H9 (cell line): ENCODE measurements around the gene ZKSCAN4. TPM values are rescaled to one million over a fixed set of nuclear protein-coding genes. Genes with fewer than 3 reads are reported as not detected.

ENCODE experiments used
- DNase-seq: peaks from one replicate; pipeline ENCODE4 v3.0.0-alpha.2; 2017
- H2AFZ ChIP-seq: one replicate; pipeline ENCODE4 v1.6.1; 2013; ENCODE audit warnings: mild to moderate bottlenecking, low read length, control low read depth, moderate library complexity
- H2AK5ac ChIP-seq: 2 replicates; pipeline ENCODE4 v1.6.1; 2013; ENCODE audit warnings: low read length, control low read depth, mixed read lengths; ENCODE audit not compliant: insufficient read length
- H2BK120ac ChIP-seq: one replicate; pipeline ENCODE4 v1.6.1; 2013; ENCODE audit warnings: low read depth, mild to moderate bottlenecking, low read length, control low read depth, inconsistent platforms; ENCODE audit not compliant: poor library complexity, severe bottlenecking
- H2BK12ac ChIP-seq: 2 replicates; pipeline ENCODE4 v1.6.1; 2013; ENCODE audit warnings: low read length, control low read depth, mixed read lengths, low read depth; ENCODE audit not compliant: insufficient read length
- H2BK15ac ChIP-seq: 2 replicates; pipeline ENCODE4 v1.6.1; 2013; ENCODE audit warnings: low read depth, low read length, control low read depth
- H2BK20ac ChIP-seq: one replicate; pipeline ENCODE4 v1.6.1; 2013; ENCODE audit warnings: low read depth, mild to moderate bottlenecking, low read length, control low read depth, inconsistent platforms; ENCODE audit not compliant: poor library complexity, severe bottlenecking
- H2BK5ac ChIP-seq: 2 replicates; pipeline ENCODE4 v1.6.1; 2013; ENCODE audit warnings: low read length, control low read depth, mixed read lengths; ENCODE audit not compliant: insufficient read length
- H3K14ac ChIP-seq: 2 replicates; pipeline ENCODE4 v1.6.1; 2013; ENCODE audit warnings: low read length, control low read depth; ENCODE audit not compliant: insufficient read depth
- H3K18ac ChIP-seq: 2 replicates; pipeline ENCODE4 v1.6.1; 2013; ENCODE audit warnings: low read depth, mild to moderate bottlenecking, mixed read lengths, low read length, control low read depth; ENCODE audit not compliant: insufficient read length
- H3K23ac ChIP-seq: 2 replicates; pipeline ENCODE4 v1.6.1; 2013; ENCODE audit warnings: low read length, control low read depth, mixed read lengths, low read depth; ENCODE audit not compliant: insufficient read length
- H3K23me2 ChIP-seq: 2 replicates; pipeline ENCODE4 v1.6.1; 2013; ENCODE audit warnings: low read depth, mild to moderate bottlenecking, mixed read lengths, low read length, control low read depth; ENCODE audit not compliant: insufficient read length, poor library complexity, severe bottlenecking
- H3K27ac ChIP-seq: 2 replicates; pipeline ENCODE4 v1.5.1; 2013; ENCODE audit warnings: low read length, control low read depth, mixed read lengths, low read depth; ENCODE audit not compliant: insufficient read length
- H3K27me3 ChIP-seq: 2 replicates; pipeline ENCODE4 v1.6.1; 2013; ENCODE audit warnings: low read length, control low read depth, inconsistent platforms; ENCODE audit not compliant: insufficient read depth
- H3K4ac ChIP-seq: 2 replicates; pipeline ENCODE4 v1.6.1; 2013; ENCODE audit warnings: low read depth, mild to moderate bottlenecking, control low read depth, inconsistent platforms, low read length, moderate library complexity
- H3K4me1 ChIP-seq: 2 replicates; pipeline ENCODE4 v1.6.1; 2013; ENCODE audit warnings: low read length, control low read depth, inconsistent platforms; ENCODE audit not compliant: insufficient read depth
- H3K4me2 ChIP-seq: 2 replicates; pipeline ENCODE4 v1.6.1; 2013; ENCODE audit warnings: low read length, control low read depth, mixed read lengths; ENCODE audit not compliant: insufficient read length, insufficient read depth
- H3K56ac ChIP-seq: 2 replicates; pipeline ENCODE4 v1.6.1; 2013; ENCODE audit warnings: low read depth, mild to moderate bottlenecking, mixed read lengths, low read length, control low read depth; ENCODE audit not compliant: insufficient read length
- H3K79me1 ChIP-seq: 2 replicates; pipeline ENCODE4 v1.6.1; 2013; ENCODE audit warnings: low read depth, mild to moderate bottlenecking, moderate library complexity, low read length, control low read depth, inconsistent platforms; ENCODE audit not compliant: insufficient read depth, poor library complexity, severe bottlenecking
- H3K79me2 ChIP-seq: 2 replicates; pipeline ENCODE4 v1.6.1; 2013; ENCODE audit warnings: low read length, control low read depth, inconsistent platforms; ENCODE audit not compliant: insufficient read depth
- H3K9ac ChIP-seq: 2 replicates; pipeline ENCODE4 v1.6.1; 2013; ENCODE audit warnings: low read length, control low read depth, mixed read lengths; ENCODE audit not compliant: insufficient read length; ENCODE audit errors: extremely low read depth
- H3K9me3 ChIP-seq: one replicate; pipeline ENCODE4 v1.6.1; 2013; ENCODE audit warnings: low read depth, low read length, inconsistent platforms; ENCODE audit not compliant: control insufficient read depth
- H3T11ph ChIP-seq: one replicate; pipeline ENCODE4 v1.6.1; 2013; ENCODE audit warnings: mild to moderate bottlenecking, low read length, control low read depth, inconsistent platforms
- H4K20me1 ChIP-seq: one replicate; pipeline ENCODE4 v1.6.1; 2013; ENCODE audit not compliant: control insufficient read depth, insufficient read length, insufficient read depth
- H4K5ac ChIP-seq: 2 replicates; pipeline ENCODE4 v1.6.1; 2013; ENCODE audit warnings: low read depth, mild to moderate bottlenecking, mixed read lengths, low read length, control low read depth; ENCODE audit not compliant: insufficient read length
- H4K8ac ChIP-seq: replicated peaks from 2 replicates; pipeline ENCODE4 v1.6.1; 2013; ENCODE audit warnings: low read length, control low read depth, mixed read lengths, low read depth; ENCODE audit not compliant: insufficient read length
- H4K91ac ChIP-seq: 2 replicates; pipeline ENCODE4 v1.6.1; 2013; ENCODE audit warnings: low read depth, mild to moderate bottlenecking, moderate library complexity, mixed read lengths, low read length, control low read depth; ENCODE audit not compliant: insufficient read length
- H3K27ac Mint-ChIP-seq, 3 experiments: 2 replicates in 2 of 3; 3 replicates in 1 of 3; pipeline ENCODE4 v1.8.0; 2020 to 2021; ENCODE audit warnings: mixed read lengths in 3 of 3, mild to moderate bottlenecking in 1 of 3, moderate library complexity in 1 of 3
- H3K27me3 Mint-ChIP-seq: 2 replicates; pipeline ENCODE4 v1.8.0; 2021; ENCODE audit warnings: low read depth, mild to moderate bottlenecking, moderate library complexity, mixed read lengths
- H3K36me3 Mint-ChIP-seq, 3 experiments: 2 replicates in 2 of 3; 3 replicates in 1 of 3; pipeline ENCODE4 v1.8.0; 2020 to 2021; ENCODE audit warnings: low read depth in 3 of 3, mixed read lengths in 3 of 3; ENCODE audit not compliant: insufficient read depth in 1 of 3
- H3K4me1 Mint-ChIP-seq, 2 experiments: 2 replicates each; pipeline ENCODE4 v1.8.0; 2020; ENCODE audit warnings: mixed read lengths in 2 of 2
- H3K4me3 Mint-ChIP-seq, 2 experiments: 2 replicates in 1 of 2; 3 replicates in 1 of 2; pipeline ENCODE4 v1.8.0; 2020 to 2021; ENCODE audit warnings: mild to moderate bottlenecking in 2 of 2, mixed read lengths in 2 of 2, moderate library complexity in 1 of 2
- H3K9me3 Mint-ChIP-seq, 2 experiments: 2 replicates in 1 of 2; 3 replicates in 1 of 2; pipeline ENCODE4 v1.8.0; 2020; ENCODE audit warnings: mild to moderate bottlenecking in 2 of 2, mixed read lengths in 2 of 2, moderate library complexity in 1 of 2
- CTCF ChIP-seq: fragments of 200-600 bp; sonication (generic); conservative IDR thresholded peaks from 3 replicates; pipeline ENCODE4 v1.8.0; 2021; ENCODE audit warnings: antibody characterized with exemption, mild to moderate bottlenecking
- WGBS: extraction: QIAGEN DNeasy Blood & Tissue Kit; methylation state at CpG from one replicate; pipeline ENCODE4 v1.1.7; 2013; ENCODE audit warnings: missing lambda C conversion rate, low lambda C conversion rate, mixed read lengths; ENCODE audit not compliant: insufficient read length; ENCODE audit errors: extremely low coverage; 5-methylcytosine and 5-hydroxymethylcytosine counted together
- total RNA-seq: library from RNA; stranded (reverse); gene quantifications from 2 replicates; pipeline ENCODE4 v1.2.1, GENCODE V29; 2021

Gene ZKSCAN4
- total RNA-seq, 1 experiment from 2014 or later, result 8.8 TPM

GRCh38 chr6:28239636-28240035 lies 12.4 kb downstream of the ZKSCAN4 start:
- no peak overlapping the region for H4K91ac ChIP-seq
- H2BK15ac ChIP-seq, result no peak overlapping the region
- no CpG with 5 or more reads among the region's 1 CpG for WGBS
- H3K27me3 Mint-ChIP-seq, result no peaks in the 10 kb centered on the region
- H3K27ac Mint-ChIP-seq, result no peak overlapping the region
- H4K5ac ChIP-seq, result no peak overlapping the region
- H3K4me2 ChIP-seq, result no peak overlapping the region
- no peak overlapping the region for H2BK5ac ChIP-seq
- no peak for DNase-seq
- no peak overlapping the region for H3K4me3 Mint-ChIP-seq
- no peaks in the 10 kb centered on the region; a peak in 2 of 5 replicates for H3K9me3 Mint-ChIP-seq
- H2BK120ac ChIP-seq, result no peak overlapping the region
- H3K9me3 ChIP-seq, result no peaks in the 10 kb centered on the region
- no peak overlapping the region for H2BK20ac ChIP-seq
- H3K9ac ChIP-seq, result no peak overlapping the region
- H4K20me1 ChIP-seq, result no peaks in the 10 kb centered on the region
- H3K4me1 Mint-ChIP-seq, result peaks cover 5 to 12% of the 10 kb centered on the region in 2 experiments
- no peak overlapping the region for H2AK5ac ChIP-seq
- peaks cover 2 to 19% (median 12%) of the 10 kb centered on the region in 3 experiments; a peak in 6 of 7 replicates for H3K36me3 Mint-ChIP-seq
- TF ChIP-seq CTCF, result no peak
- H2BK12ac ChIP-seq, result no peak overlapping the region
- no peaks in the 10 kb centered on the region for H3K4me1 ChIP-seq
- no peak overlapping the region for H3K18ac ChIP-seq
- no peaks in the 10 kb centered on the region for H3K27me3 ChIP-seq
- no peak overlapping the region for H2AFZ ChIP-seq
- no peaks in the 10 kb centered on the region for H3K79me2 ChIP-seq
- H3K79me1 ChIP-seq, result no peaks in the 10 kb centered on the region
- no peak overlapping the region for H3K27ac ChIP-seq
- no peak overlapping the region for H3K4ac ChIP-seq
- no peak overlapping the region for H3K56ac ChIP-seq
- no peaks in the 10 kb centered on the region for H3K23me2 ChIP-seq
- H3K23ac ChIP-seq, result no peak overlapping the region
- no peak overlapping the region for H3T11ph ChIP-seq
- H4K8ac ChIP-seq, result no peak overlapping the region
- no peak overlapping the region for H3K14ac ChIP-seq
